Bone marrow (tissue), 2 donors: ENCODE results near the gene SPO11.

ENCODE experiments used
- DNase-seq, 2 donors: peaks; one replicate each; lab custom pipeline; 2025; lab: John Stamatoyannopoulos, UW

The SPO11 gene

DNA sequence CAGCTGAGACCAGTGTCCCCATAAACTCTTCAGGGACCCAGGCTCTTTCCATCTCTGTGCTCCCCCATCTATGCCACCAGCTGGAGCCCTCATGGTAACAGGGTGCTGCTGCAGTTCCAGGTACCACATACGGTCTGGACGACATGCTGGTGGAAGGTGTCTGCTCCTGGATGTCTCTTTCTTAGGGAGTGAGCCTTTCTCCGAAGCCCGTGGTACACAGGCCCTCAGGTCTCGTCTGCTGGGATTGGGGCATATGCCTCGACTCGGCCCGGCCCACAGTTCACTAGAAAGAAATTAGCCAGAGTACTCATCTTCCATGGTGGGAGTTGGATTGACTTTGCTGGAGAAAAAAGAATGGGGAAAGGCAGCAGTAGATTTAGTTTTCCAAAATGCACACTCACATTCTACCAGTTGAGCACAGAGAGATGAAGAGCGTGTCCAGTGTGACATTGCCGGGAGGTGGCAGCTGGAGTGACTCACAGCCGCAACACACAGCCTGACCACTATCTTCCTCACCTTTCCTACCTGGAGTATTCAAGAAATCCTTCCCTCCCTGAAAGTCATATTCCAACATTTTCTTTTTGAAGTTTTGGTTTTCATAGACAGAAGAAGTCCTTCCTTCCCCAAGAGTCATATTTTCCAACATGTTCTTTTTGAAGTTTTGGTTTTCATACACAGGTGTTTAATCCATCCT is 18.6 kb upstream of the SPO11 start:
- DNase-seq, result no peak

DNA sequence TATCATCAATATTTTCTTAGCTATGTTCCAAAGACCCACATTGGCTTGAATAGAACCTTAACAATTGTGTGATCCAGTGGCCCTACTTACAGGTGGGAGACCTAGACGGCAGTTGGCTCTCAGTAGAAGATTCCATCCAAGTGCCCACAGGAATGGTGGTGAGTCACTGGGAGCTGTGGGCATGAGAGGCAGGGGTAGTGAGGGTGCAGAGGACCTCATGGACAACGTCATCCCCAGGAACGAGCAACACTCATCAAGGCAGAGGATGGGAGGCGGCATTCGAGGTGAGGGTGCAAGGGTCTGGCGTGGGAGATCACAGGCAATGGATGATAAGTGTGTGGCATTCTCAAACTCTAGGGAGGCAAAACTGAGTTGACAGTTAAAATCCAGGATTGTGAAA is 17.5 kb upstream of the SPO11 start:
- DNase-seq, result no peak

GRCh38 chr20:57313230-57313629 is 16.4 kb upstream of the SPO11 start:
- no peak for DNase-seq

DNA sequence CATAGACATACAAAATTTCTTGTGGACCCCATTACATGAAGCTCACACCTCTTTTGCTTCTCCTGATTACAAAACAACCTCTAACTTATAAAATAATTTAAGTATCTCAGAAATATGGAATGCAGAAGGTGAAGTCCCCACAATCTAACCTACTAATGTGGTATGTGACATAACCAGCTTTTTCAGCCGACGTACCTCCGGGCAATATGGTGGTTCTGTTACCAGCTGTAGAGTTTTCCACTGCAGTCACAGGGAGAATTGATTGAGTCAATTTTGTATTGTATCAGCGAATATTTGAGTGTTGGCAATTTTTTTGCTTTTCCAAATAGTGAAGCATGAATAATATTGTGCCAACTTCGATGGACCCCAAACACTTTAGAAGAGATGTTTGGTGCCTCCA is 15.7 kb upstream of the SPO11 start:
- DNase-seq, result no peak

DNA sequence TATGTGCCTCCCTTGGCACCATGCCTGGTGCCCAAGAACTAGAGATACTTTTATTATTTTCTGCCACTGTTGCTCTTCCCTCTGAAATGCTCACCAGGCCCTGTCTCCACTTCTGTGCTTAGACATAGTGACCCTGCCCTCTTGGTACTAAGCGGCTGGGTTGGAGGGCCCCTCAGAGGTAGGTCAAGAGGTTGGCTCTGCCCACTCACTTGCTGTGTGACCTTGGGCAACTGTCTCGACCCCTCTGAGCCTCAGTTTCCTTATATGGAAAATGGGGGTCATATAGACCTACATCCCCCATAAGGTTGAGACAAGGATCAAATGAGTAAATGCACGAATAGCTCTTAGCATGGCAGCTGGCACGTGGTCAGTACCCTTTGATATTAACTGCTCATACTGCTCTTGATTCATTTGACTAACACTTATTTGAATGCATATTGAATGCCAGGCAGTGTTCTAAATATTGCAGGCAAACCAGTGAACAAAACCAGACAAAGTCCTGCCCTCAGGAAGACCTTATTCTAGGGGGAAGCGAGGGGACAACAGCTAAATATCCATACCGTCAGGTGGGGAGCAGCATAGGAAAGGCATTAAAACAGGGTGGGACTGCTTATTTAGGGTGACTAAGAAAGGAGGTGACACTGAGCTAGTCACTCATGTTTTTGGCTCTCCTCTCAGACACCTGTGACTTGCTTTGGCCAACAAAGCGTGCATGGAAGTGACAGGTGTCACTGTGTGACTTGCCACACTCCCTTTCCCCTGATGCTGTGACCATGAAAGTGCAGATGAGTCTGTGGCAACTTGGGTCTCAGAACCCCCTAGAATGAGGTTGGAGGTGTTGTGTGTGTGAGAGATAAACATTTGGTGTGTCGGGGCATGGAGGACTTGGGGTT is 14.3 kb upstream of the SPO11 start:
- DNase-seq, result no peak

DNA sequence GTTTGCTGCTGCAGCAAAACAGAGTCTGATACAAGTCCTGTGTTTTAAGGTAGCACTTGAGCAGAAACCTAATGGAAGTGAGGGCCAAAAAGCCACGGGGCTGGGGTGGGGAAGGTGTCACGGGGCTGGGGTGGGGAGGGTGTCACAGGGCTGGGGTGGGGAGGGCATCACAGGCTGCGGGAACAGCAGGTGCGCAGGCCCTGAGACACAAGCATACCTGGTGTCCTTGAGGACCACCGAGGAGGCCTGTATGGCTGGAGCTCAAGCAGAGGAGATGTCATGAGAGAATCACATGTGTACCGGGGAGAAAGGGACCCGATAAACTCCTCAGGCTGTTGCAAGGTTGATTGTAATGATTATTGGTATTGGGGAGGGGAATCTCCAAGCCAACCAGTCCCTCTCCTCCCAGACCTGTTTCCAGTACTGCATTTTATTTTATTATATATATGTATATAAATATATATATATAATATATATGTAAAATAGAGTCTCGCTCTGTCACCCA is 13.6 kb upstream of the SPO11 start:
- no peak for DNase-seq

- no peak for DNase-seq
Measured at GRCh38 chr20:57316795-57317201, 12.8 kb upstream of the SPO11 start.

- DNase-seq, result no peak
Measured at GRCh38 chr20:57317316-57317788, 12.3 kb upstream of the SPO11 start.

DNA sequence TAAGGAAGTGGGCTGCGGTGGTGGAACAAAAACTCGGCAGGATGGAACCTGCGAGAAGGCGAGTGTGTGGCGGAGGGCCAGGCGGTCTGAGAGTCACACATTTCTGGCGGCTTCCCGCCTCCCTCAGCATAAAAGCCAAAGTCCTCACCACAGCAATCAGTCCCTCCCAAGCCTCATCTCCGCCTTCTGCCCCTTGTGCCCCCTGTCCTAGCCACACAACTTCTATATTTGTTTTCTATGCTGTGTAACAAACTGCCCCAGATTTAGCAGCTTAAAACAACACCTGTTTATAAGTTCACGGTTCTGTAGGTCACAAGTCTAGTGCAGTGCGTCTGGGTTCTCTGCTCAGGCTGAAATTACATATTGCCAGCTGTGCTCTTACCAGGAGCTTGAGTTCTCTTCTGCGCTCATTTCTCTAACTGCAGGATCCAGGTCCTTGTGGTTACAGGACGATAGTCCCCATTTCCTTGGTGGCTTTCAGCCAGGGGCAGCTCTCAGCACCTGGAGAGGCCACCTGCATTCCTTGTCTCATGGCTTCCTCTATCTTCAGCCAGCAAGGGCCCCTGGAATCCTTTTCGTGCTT is 11.7 kb upstream of the SPO11 start:
- no peak for DNase-seq

GRCh38 chr20:57319584-57319983 is 10.0 kb upstream of the SPO11 start:
- DNase-seq, result no peak

DNA sequence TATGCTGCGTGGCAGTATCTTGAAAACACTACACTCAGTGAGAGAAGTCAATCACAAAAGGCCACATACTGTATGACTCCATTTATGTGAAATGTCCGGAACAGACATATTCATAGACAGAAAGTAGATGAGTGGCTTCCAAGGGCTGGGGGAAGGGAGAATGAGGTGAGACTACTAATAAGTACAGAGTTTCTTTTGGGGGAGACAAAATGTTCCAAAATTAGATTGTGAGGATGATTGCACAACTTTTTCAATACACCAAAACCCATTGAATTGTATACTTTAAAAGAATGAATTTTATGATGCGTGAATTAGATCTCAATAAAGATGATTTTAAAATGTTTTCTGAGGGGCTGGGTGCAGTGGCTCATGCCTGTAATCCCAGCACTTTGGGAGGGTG is 9.2 kb upstream of the SPO11 start:
- DNase-seq, result no peak

DNA sequence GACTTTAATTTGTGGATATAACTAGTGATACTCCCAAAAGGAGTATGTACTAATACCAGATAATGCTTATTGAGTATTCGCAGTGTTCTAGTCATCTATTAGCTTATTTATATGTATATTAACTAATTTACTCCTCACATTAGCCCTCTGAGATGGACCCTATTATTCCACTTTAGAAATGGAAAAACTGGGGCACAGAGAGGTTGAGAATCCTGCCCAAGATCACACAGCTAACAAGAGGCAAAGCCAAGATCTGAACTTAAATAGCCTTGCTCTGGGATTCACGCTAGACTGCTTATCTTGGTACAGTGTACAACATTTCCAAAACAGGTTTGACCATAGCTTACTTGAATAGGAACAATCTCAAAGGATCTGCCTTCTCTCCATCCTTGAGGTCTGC is 8.5 kb upstream of the SPO11 start:
- DNase-seq, result no peak

DNA sequence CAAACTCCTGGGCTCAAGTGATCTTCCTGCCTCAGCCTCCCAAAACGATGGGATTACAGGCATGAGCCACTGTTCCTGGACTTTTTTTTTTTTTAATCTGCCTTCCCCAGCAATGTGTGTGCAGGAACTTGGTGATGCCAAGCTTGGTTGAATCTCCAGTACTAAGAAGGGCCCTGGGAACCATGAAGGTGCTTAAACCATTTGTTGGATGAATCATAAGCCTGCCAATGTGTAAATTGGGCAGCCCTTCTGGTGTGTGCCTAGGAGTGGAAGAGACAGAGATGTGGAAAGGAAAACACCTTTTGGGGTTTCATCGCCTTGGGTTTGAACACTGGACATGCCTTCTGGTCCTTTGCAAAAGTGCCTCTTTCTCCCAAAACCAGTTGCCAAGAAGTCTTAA is 7.1 kb upstream of the SPO11 start:
- no peak for DNase-seq

- DNase-seq, result no peak
Measured at GRCh38 chr20:57323034-57323433, 6.6 kb upstream of the SPO11 start.

DNA sequence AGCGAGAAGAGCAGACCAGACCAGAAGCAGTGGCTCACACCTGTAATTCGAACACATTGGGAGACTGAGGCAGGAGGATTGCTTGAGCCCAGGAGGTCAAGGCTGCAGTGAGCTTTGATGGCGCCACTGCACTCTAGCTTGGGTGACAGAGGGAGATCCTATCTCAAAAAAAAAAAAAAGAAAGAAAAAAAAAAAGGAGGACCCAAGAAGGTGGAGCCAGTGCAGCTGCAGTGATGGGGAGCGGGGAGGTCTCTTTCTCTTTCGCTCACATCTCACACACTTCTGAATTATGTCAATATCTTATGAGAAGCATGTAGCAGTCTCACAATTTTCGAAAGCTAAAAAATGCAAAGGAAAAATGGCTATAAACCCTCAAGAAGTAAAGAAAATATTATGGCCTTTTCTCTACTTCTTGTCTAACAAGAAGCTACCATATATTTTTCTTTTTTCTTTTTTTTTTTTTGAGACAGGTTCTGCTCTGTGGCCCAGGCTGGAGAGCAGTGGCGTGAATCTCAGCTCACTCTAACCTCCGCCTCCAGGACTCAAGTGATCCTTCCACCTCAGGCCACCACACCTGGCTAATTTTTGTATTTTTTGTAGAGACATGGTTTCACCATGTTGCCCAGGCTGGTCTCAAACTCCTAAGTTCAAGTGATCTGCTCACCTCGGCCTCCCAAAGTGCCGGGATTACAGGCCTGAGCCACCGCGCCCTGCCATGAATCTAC is 3.8 kb upstream of the SPO11 start:
- no peak for DNase-seq

DNA sequence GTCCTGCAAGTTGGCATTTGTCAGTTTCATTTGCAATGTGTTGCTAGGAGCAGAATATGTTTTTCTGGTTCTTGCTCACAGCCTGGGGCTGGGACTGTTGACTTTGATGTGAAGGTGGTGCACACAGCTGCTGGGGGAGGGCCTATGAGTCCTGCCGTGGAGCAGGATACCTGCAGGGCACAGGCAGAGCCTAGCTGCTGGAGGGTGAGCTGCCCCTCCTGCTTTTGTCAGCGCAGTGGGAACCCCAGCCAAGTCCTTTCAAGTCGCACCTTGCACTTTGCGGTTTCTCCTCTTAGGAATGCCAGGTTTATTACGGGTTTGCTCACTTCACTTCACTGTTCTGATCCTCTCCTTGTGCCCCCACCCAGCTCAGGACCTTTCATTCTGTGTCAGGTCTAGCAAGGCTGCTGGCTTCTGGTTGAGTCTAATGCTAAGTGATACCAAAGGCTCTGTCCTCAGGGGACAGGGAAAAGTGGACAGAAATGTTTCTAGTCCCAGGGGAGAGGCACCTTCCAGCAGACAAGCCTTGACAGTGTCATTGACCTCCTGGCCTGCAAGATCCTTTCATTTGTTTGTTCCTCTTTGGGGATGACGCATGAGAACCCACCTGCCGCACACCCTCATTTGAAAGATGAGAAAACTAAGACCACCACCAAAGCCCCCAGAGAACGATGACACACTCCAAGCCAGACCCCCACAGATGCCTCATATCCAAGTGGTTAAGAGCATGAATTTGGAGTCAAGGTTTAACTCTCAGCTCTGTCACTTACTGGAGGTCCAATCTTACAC is 2.7 kb upstream of the SPO11 start:
- no peak for DNase-seq

DNA sequence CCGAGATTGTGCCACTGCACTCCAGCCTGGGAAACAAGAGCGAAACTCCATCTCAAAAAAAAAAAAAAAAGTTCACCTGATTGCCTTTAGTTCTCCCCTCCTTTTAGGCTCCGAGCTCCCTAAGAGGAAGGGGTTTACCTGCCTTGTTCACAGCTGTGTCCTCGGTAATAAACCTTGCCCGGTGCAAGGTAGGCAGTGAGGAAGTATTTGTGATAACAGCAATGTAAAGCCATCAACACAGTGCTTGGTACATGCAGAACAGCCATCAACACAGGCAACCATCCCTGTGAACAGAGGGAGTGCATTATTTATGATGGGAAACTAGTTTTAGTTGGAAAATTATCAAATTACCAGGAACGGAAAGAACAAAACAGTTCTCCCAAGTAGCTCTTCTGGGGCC is 1.8 kb upstream of the SPO11 start:
- DNase-seq, result no peak

GRCh38 chr20:57330998-57331397 is 1.4 kb downstream of the SPO11 start:
- DNase-seq, result no peak

GRCh38 chr20:57332105-57333089 is 2.8 kb downstream of the SPO11 start:
- no peak for DNase-seq

GRCh38 chr20:57335392-57335791 is 5.8 kb downstream of the SPO11 start:
- no peak for DNase-seq
